HepG2 (cell line): Measurements from ENCODE around the gene SP1. TPM values are rescaled to one million over a fixed set of nuclear protein-coding genes. Genes with fewer than 3 reads are reported as not detected.

Source experiments
- ATAC-seq: fragments of 200-7000 bp; cut with Tn5 transposase; 3 replicates; pipeline ENCODE4 v1.9.1; 2020; ENCODE audit warnings: mild to moderate bottlenecking, moderate library complexity
- BruUV-seq: library from RNA; stranded (reverse); fragments of 400-500 nt; replicated peaks from 2 replicates; lab custom pipeline; 2021; lab: Mats Ljungman, UMichigan
- CTCF ChIA-PET: fragments of 300-600 bp; formaldehyde crosslinking; extraction: SDS; loops from one replicate; lab custom pipeline; 2021; ENCODE audit warnings: low total read pairs, inconsistent platforms, low intra/inter-chr PET ratio; lab: Yijun Ruan, JAX
- POLR2A ChIA-PET: fragments of 350-600 bp; sonication (Branson Sonifier 250); formaldehyde crosslinking; loops from one replicate; lab custom pipeline; 2020; ENCODE audit warnings: antibody characterized with exemption, inconsistent platforms; lab: Yijun Ruan, JAX
- DNase-seq: peaks from one replicate; pipeline ENCODE4 v3.0.0-alpha.2; 2015; ENCODE audit warnings: low spot score
- FAIRE-seq: peaks from 3 replicates; lab custom pipeline; 2011; peaks lifted over from hg19 to GRCh38; lab: Jason Lieb, UNC
- H2AFZ ChIP-seq: one replicate; pipeline ENCODE4 v1.6.1; 2011; ENCODE audit warnings: low read length, inconsistent platforms
- H3K27ac ChIP-seq: fragments of 300-600 bp; 3 replicates; pipeline ENCODE4 v1.8.0; 2011; ENCODE audit warnings: mixed run types, mild to moderate bottlenecking, mixed read lengths, low read length, inconsistent platforms; ENCODE audit not compliant: insufficient read depth; ENCODE audit errors: extremely low read length
- H3K27me3 ChIP-seq, 2 experiments: fragments of 200-600 bp in 1 of 2; 2 replicates in 1 of 2; 3 replicates in 1 of 2; pipeline versions ENCODE4 v1.6.0 to v1.8.0; 2011; ENCODE audit warnings: low read length in 2 of 2, mild to moderate bottlenecking in 2 of 2, moderate library complexity in 2 of 2, inconsistent platforms in 1 of 2; ENCODE audit not compliant: insufficient read depth in 2 of 2, control insufficient read depth in 1 of 2
- H3K36me3 ChIP-seq, 2 experiments: fragments of 200-600 bp in 1 of 2; replicated peaks in 1 of 2; 2 replicates in 1 of 2; 3 replicates in 1 of 2; pipeline versions ENCODE4 v1.5.1 to v1.8.0; 2011; ENCODE audit warnings: low read length in 2 of 2, inconsistent platforms in 1 of 2; ENCODE audit not compliant: insufficient read depth in 2 of 2, control insufficient read depth in 1 of 2
- H3K4me1 ChIP-seq: 2 replicates; pipeline ENCODE4 v1.5.1; 2012; ENCODE audit warnings: low read length, inconsistent platforms; ENCODE audit not compliant: insufficient read depth
- H3K4me2 ChIP-seq: 2 replicates; pipeline ENCODE4 v1.6.0; 2011; ENCODE audit warnings: low read depth, low read length, inconsistent platforms
- H3K4me3 ChIP-seq, 3 experiments: fragments of 200-600 bp in 1 of 3; sonication (generic), shearing (Covaris generic) in 1 of 3; replicated peaks in 1 of 3; 2 replicates each; pipeline ENCODE4 v1.5.1; 2011 to 2016; ENCODE audit warnings: low read length in 3 of 3, inconsistent platforms in 2 of 3, low read depth in 2 of 3, mild to moderate bottlenecking in 2 of 3, control low read depth in 1 of 3, mixed read lengths in 1 of 3; ENCODE audit not compliant: insufficient read depth in 1 of 3
- H3K79me2 ChIP-seq: one replicate; pipeline ENCODE4 v1.6.1; 2011; ENCODE audit warnings: low read length, inconsistent platforms; ENCODE audit not compliant: insufficient read depth
- H3K9ac ChIP-seq: 2 replicates; pipeline ENCODE4 v1.6.0; 2011; ENCODE audit warnings: mild to moderate bottlenecking, low read depth, low read length, inconsistent platforms; ENCODE audit not compliant: insufficient read depth
- H3K9me3 ChIP-seq: 2 replicates; pipeline ENCODE4 v1.5.1; 2012; ENCODE audit warnings: mild to moderate bottlenecking, low read length
- H4K20me1 ChIP-seq: 2 replicates; pipeline ENCODE4 v1.6.0; 2011; ENCODE audit warnings: inconsistent platforms, mild to moderate bottlenecking, low read length, moderate library complexity; ENCODE audit not compliant: insufficient read depth
- ARHGAP35 ChIP-seq: sonication (generic); formaldehyde crosslinking; IDR thresholded peaks from 2 replicates; pipeline ENCODE4 v1.9.0; 2022; ENCODE audit warnings: mild to moderate bottlenecking, inconsistent platforms, moderate library complexity, missing genetic modification reagents, borderline replicate concordance
- HOXA5 ChIP-seq: sonication (generic); formaldehyde crosslinking; IDR thresholded peaks from 2 replicates; pipeline ENCODE4 v1.4.0; 2020; ENCODE audit warnings: missing genetic modification reagents
- MED13 ChIP-seq: sonication (generic); formaldehyde crosslinking; IDR thresholded peaks from 2 replicates; pipeline ENCODE4 v1.5.0; 2020; ENCODE audit warnings: missing genetic modification reagents
- RAD21 ChIP-seq: fragments of 450-650 bp; formaldehyde crosslinking; IDR thresholded peaks from 2 replicates; pipeline ENCODE4 v1.5.0; 2020; ENCODE audit warnings: mild to moderate bottlenecking
- SMC3 ChIP-seq: IDR thresholded peaks from 2 replicates; pipeline ENCODE4 v1.6.1; 2011; ENCODE audit warnings: low read length, improper control_type of control experiment
- STAG1 ChIP-seq: sonication (generic); formaldehyde crosslinking; IDR thresholded peaks from 2 replicates; pipeline ENCODE4 v1.4.0; 2020; ENCODE audit warnings: missing genetic modification reagents
- ZNF264 ChIP-seq: sonication (generic); formaldehyde crosslinking; IDR thresholded peaks from 2 replicates; pipeline ENCODE4 v1.4.0; 2020; ENCODE audit warnings: missing genetic modification reagents
- WGBS: methylation state at CpG from one replicate; pipeline ENCODE4 v1.1.6; 2017; ENCODE audit warnings: low lambda C conversion rate; 5-methylcytosine and 5-hydroxymethylcytosine counted together
- in situ Hi-C: cut with HindIII; loops from 2 replicates; pipeline ENCODE4 v1.10.0; 2017; ENCODE audit warnings: low pct_unique_long_range_greater_than_20kb; ENCODE audit not compliant: extremely low pct_ligation_motif_present
- intact Hi-C: fragments of 100-400 bp; cut with micrococcal nuclease; formaldehyde crosslinking; loops from one replicate; pipeline ENCODE4 v1.10.0; 2022; ENCODE audit not compliant: unreplicated experiment
- polyA plus RNA-seq, 8 experiments: library from polyadenylated mRNA; depleted of rRNA in 3 of 8; stranded (reverse) in 7 of 8; unstranded in 1 of 8; fragments of >200 nt; fragmentation: Illumina TruSeq in 4 of 8; extraction: Trizol in 4 of 8; gene quantifications; 2 replicates each; pipeline versions ENCODE4 v1.2.1 to v1.2.3, GENCODE V29; 2011 to 2016; ENCODE audit warnings: low read depth in 4 of 8, missing spikeins in 1 of 8, mixed read lengths in 1 of 8; ENCODE audit not compliant: insufficient read depth in 1 of 8
- total RNA-seq, 5 experiments: library from RNA; depleted of rRNA; stranded (reverse); fragments of >200 nt; fragmentation: Illumina TruSeq; extraction: Trizol; gene quantifications; 2 replicates each; pipeline ENCODE4 v1.2.3, GENCODE V29; 2016; ENCODE audit warnings: low read depth in 1 of 5
- TF ChIP-seq, protein P1 (sequence below): sonication (generic); formaldehyde crosslinking; IDR thresholded peaks from 2 replicates; pipeline ENCODE4 v1.5.0; 2020; ENCODE audit warnings: mild to moderate bottlenecking, missing genetic modification reagents, moderate library complexity

SP1 gene
- total and polyA plus RNA-seq, 2 of the 13 experiments (the other 11 are each of a cell fraction or from before 2014, with no cell fraction given) = 26.5 to 27.5 TPM

DNA sequence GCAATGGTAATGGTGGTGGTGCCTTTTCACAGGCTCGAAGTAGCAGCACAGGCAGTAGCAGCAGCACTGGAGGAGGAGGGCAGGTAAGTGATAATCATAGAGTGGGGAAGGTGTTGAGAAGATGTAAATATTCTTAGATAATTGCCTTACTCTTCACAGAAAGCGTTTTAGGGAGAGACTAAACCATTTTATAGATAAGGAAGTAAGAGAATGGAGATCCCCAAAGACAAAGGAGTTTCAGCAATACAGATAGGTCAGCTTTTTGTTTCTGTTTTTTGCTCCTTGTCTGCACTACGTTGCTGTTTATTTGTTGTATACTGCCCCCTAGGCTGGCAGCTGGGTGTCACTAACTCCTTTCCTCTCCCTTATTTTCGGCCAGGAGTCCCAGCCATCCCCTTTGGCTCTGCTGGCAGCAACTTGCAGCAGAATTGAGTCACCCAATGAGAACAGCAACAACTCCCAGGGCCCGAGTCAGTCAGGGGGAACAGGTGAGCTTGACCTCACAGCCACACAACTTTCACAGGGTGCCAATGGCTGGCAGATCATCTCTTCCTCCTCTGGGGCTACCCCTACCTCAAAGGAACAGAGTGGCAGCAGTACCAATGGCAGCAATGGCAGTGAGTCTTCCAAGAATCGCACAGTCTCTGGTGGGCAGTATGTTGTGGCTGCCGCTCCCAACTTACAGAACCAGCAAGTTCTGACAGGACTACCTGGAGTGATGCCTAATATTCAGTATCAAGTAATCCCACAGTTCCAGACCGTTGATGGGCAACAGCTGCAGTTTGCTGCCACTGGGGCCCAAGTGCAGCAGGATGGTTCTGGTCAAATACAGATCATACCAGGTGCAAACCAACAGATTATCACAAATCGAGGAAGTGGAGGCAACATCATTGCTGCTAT is 2.0 kb downstream of the SP1 start:
- Histone ChIP-seq H3K4me2 (peak overlapping the region; percentile 65), H4K20me1 (no peaks in the 10 kb centered on the region), H3K79me2 (peaks cover 42% of the 10 kb centered on the region), H3K9me3 (no peaks in the 10 kb centered on the region), H3K36me3 (peaks cover 16 to 26% of the 10 kb centered on the region in 2 experiments)
- TF ChIP-seq RAD21 (CRISPR knock-in tag) (peak; percentile 44), ARHGAP35 (CRISPR knock-in tag) (no peak), STAG1 (CRISPR knock-in tag) (peak; percentile 67), MED13 (CRISPR knock-in tag) (no peak), ZNF264 (CRISPR knock-in tag) (no peak), HOXA5 (CRISPR knock-in tag) (no peak), SMC3 (peak; percentile 70)
- TF ChIP-seq, protein P1, sequence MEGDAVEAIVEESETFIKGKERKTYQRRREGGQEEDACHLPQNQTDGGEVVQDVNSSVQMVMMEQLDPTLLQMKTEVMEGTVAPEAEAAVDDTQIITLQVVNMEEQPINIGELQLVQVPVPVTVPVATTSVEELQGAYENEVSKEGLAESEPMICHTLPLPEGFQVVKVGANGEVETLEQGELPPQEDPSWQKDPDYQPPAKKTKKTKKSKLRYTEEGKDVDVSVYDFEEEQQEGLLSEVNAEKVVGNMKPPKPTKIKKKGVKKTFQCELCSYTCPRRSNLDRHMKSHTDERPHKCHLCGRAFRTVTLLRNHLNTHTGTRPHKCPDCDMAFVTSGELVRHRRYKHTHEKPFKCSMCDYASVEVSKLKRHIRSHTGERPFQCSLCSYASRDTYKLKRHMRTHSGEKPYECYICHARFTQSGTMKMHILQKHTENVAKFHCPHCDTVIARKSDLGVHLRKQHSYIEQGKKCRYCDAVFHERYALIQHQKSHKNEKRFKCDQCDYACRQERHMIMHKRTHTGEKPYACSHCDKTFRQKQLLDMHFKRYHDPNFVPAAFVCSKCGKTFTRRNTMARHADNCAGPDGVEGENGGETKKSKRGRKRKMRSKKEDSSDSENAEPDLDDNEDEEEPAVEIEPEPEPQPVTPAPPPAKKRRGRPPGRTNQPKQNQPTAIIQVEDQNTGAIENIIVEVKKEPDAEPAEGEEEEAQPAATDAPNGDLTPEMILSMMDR (CRISPR knock-in tag) = peak; percentile 48; the same call in 1 of the 2 replicates
- TF ChIP-seq, all 625 proteins: peak for 4
- ATAC-seq (no peak), DNase-seq (peak; percentile 56), FAIRE-seq (no peak)
- Histone ChIP-seq H3K4me1 (peaks cover 65% of the 10 kb centered on the region), H3K27ac (no peak overlapping the region), H3K9ac (no peak overlapping the region), H2AFZ (no peak overlapping the region), H3K27me3 (no peaks in the 10 kb centered on the region; a peak in 1 of 5 replicates), H3K4me3 (peak overlapping the region in 1 of 3 experiments; percentile 73; a peak in 1 of 6 replicates)
- intact Hi-C loops (loop anchor here (1.0 to 5.0 kb wide), 2 partner anchors 30 to 40 kb away; partner anchors contain the start of gene AMHR2), in situ Hi-C loops (no loop called here)
- CTCF ChIA-PET = interaction anchor here (1.6 kb wide), 1 partner anchor 29 kb away, joined by 22 read pairs; no protein-coding TSS in a partner anchor
- TSS peak; percentile 64 for BruUV-seq
- POLR2A ChIA-PET = interaction anchor here (1.2 to 1.7 kb wide), 3 partner anchors 29 to 61 kb away, joined by 3 to 5 read pairs (median 4); partner anchors contain the start of genes AAAS and PRR13
- WGBS = 78% methylated on average over 6 of the region's 9 CpGs
